ENCODE data around the gene CPT2.
"Not testable (repeated sequence)": the region's sequence is repeated elsewhere in the genome, so short reads cannot be mapped to it uniquely, and the experiment has no call there.

The CPT2 gene

DNA sequence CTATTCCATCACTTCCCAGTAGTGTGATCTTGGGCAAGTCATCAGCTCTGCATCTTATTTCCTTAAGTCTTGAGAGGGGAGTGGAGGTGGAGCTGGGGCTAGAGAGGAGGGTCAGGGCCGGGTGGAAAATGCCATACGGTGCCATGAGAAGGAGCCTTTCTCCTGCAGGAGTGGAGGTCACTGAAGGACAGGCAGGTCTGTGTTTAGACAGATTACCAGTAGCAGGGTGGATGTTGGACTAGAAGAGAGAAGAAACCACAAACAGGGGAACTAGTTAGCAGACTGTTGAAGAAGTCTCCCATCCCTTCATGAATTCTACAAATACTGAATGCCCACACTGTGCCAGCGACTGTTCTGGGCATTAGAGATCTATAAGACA lies 13.9 kb upstream of the CPT2 start:
- DNase-seq: no peak

DNA sequence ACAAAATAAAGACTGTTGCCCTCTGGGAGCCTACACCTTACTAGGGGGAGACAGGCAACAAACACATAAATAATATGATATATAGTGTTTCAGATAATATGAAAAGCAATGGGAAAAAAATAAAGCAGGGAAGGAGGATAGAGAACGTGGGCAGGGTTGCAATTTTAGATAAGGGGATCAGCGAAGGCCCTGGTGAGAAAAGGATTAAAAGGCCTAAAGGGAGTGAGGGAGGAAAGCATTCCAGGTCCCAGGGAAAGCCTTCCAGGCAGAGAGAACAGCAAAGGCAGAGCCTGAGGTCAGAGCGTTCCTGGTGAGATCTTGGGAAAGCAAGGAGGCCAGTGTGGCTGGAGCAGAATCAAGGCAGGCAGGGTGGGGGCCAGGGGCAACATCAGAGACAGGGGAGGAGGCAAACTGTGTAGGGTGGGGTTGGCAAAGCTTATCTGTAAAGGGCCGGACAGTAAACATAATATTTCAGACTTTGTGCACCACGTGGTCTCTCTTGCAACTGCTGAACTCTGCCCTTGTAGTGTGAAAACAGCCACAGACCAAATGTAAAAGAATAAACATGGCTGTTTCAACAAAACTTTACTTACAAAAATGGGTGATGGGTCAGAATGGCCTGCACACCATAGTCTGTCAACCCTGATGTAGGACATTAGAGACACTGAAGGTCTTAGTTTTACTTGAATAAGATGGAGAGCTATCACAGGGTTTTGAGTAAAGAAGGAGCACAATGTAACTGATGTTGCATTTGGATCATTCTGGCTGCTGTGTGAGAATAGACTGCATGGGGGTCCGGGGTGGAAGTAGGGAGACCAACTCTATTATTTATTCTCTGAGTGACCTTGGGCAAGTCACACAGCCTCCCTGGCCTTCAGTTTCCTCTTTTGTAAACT lies 13.3 kb upstream of the CPT2 start:
- DNase-seq: peak; percentile 72

DNA sequence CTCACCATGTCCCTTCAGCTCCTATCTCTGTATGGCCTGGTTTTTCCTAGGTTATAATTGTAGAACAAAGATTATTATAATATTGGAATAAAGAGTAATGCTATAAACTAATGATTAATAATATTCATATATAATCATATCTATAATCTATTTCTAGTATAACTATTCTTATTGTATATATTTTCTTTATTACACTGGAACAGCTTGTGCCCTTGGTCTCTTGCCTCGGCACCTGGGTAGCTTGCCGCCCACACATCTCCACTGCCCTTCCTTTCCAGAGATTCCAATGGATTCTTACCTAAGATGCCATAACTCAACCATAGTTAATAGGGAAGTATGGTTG lies 10.7 kb upstream of the CPT2 start:
- DNase-seq: not testable (repeated sequence)

DNA sequence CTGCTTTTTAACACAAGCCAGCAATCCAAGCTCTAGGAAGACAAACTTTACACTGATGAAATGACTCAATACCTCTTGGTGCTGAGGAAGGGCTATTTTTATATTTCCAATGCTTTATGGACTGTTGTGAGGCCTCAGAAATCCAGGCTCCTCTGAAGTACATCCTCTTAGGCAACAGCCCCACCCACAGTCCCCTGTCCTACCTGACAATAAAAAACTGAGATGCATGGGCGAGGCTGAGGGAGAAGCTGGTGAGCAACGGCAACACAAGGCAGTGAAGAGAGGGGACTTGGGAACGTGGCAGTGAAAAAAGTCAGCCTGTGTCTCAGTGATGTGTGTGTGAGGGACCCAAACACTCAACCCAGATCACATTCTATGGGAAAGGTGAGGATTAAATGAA lies 10.1 kb upstream of the CPT2 start:
- no peak for DNase-seq

DNA sequence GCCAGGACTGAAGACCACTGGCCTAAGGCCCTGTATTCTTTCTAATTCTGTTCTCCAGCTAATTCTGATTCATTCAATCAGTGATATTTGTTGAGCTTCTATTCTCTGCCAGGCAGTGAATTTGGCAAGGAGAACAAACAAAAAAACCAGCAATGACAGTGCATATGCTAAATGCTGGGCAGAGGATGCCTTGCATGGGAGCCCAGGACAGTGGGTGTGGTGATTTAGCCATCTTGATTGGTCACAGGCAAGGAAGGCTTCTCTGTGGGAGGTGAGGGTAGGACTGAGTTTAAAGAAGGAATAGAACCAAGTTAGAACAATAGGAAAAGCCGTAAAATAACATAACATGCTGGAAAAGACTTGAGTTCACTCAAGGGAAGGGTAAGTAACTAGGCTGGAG lies 9.2 kb upstream of the CPT2 start:
- DNase-seq: no peak

DNA sequence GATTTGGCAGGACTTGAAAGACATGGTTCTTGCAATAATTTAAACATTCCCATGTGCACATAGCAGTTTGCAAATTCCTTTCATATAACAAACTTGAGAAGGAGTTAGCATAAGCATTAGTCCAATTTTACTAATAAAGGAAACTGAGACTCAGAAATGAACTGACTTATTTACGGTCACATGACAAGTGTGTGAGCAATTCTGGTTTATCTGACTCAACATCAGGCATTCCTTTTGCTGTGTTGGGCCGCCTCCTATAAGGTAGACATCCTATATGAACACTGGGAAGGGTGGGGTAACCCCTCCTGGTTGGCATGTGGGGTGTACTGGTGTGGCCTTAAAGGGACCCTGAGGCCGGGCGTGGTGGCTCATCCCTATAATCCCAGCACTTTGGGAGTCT lies 8.5 kb upstream of the CPT2 start:
- DNase-seq: peak; percentile 37

DNA sequence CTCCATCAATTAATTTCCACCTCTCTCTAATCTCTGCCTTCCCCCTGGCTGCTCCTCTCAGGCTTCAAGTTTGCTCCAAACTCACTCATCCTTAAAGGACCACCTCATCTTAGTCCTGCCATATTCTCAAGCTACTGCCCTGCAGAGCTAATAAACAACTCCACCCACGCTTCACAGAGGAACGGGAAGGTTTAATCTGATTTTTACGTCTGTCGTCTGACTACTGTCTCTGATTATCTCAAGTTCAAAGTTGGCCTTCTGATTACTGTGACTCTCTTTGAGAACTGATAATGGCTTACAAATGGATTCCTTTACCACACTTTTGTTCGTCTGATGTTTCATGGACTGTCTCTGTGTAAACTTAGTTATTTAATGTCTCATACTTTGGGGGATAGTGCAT lies 7.6 kb upstream of the CPT2 start:
- DNase-seq: no peak

DNA sequence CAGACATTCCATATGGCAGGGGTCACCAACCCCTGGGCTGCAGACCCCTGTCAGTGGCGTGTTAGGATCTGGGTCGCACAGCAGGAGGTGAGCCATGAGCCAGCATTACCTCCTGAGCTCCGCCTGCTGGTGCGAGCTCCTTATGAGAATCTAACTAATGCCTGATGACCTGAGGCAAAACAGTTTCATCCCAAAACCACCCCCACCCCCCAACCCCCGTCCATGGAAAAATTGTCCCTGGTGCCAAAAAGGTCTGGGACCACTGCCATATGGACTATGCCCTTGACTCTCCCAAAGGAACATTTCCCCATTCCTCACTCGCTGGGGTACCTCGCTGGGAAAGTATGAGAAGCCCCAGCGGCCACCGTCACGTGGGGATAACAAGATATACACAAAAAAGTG lies 6.4 kb upstream of the CPT2 start:
- DNase-seq: no peak

DNA sequence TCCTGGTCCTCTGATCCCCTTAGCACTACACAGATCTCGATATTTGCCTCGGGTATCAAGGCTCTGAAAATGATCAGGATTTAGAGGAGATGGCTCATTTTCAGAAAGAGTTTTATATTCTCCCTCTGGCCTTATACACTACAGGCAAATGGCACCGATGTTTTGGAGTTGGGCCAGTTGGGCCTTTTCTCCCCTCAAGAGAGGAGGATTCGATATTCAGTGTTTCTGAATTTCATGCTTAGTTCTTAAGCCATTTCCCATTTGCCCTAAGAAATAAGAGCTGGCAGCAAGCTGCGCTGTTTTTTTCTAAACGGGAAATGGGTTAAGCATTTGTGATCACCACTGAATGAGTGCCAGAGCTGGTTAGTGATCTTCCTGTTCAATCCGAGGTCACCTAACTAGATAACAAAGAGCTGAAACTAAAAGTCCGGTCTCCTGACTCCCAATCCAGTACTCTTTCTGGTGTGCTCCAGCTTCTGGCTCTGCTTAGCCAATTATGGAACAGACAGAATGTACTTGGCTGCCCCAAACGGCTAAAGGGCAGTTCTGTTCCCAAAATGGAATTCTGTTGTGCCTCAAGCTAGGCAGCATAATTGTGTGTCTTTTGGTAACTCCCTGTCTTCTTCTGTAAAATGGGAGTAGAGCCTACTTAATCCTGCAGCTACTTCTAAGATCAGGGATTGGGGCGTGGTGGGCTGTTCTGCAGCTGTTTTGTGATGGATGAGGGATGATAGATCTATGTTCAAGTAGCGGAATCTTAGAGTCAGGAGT lies 1.2 kb upstream of the CPT2 start:
- no peak for DNase-seq

DNA sequence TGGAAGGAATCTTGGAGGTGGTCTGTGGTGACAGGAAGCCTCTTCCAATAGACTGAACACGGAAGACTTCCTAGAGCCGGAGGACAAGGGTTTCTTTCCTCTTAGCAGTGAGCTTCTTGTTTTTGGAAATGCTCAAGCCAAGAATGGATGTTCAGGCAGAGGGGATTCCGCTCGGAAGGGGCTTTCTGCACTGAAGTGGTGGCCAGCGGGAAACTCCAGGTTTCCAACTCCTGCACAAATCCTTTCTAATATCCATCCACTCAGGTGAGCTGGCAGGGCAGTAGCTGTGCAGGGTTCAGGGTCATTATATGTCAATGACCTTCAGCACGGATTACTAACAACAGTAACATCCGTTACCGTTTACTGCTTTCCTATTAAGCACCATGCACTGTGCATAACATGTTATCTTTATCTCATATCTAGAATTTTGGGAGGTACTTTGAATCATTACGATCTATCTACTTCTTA lies 573 bp upstream of the CPT2 start:
- DNase-seq: no peak

DNA sequence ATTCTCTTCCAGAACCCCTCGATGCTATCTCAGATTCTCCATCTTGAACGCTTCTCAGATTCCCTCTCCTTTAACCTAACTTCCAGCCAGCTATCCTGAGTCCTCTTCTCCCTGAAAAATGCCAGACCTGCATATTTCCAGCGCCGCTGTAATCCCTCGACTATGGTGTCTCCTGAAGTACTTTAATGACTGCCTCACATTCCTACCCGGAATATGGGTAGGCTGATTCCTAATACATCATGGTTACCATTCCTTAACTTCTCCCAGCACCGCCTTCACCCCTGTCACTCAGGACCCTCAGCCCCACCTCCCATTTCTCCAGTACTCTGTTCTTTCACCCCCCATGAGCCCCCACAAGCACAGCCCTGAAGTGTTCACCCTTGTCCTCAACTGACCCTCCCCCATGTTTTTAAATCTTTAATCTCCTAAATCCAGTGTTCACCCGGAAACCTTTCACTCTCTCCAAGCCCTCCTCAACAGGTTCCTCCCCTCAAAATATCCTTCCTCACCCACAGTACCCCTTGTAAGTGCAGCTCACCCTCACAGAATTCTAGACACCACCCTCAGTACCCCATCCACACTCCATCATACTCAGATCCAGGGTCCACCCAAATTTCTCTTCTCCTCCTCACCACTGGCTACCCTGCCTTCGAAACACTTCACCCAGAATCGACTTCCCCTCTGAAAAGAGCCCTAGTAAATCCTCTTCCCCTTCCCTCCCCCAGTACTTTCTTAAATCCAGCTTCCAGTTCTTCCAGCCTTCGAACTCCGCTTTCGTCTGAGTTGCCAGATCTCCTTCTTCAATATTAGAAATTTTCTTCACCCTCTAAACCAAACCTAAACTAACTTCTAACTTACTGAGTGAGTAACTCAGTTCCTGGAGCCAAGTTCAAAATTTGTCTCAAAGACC lies 922 bp downstream of the CPT2 start:
- DNase-seq: peak; percentile 40

DNA sequence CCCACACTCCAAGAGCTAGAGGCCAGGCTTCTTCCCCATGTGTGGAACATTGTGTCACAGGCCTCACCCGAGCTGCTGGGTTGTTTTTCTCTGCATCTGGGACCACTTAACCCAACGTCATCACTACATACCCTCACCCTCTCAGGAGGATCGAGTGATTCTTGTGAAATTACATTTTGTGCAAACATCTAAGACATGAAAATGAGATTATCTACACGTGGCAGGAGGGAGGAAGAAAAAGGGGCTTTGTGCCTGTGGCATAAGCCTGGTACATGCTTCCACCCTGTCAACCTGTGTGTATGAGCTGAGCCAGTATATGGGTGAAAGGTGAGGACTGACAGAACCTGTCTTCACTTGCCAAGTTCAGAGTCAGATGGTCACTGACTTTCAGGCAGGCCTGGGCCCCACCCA lies 1.6 kb downstream of the CPT2 start:
- peak; percentile 30 for DNase-seq

DNA sequence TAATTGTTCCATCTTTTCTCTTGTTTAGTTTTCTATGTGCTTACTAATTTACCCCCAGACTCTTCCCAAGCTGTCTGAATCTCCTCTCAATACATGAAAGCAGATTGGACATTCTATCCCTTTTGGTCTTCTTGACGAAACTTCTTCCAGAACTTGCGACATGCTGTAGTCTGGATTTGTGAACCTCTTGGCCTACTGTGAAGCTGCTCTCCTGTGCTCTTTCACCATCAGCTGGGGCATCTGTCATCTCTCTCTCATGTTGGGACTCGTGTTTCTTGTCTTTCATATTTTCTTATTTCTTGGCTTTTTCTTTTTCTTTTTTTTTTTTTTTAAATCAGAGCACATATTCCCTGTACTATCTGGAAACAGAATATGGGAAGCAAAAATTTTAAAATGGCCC lies 6.8 kb downstream of the CPT2 start:
- no peak for DNase-seq

DNA sequence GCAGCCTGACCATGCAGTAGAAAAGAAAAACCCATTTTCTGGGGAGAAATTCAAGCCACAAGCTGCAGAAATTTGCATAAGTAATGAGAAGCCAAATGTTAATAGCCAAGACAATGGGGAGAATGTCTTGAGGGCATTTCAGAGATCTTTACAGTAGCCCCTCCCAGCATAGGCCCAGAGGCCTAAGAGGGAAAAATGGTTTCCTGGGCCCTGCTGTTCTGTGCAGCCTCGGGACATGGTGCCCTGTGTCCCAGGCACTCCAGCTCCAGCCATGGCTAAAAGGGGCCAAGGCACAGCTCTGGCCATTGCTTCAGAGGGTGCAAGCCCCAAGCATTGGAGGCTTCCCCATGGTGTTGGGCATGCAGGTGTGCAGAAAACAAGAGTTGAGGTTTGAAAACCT lies 8.9 kb downstream of the CPT2 start:
- DNase-seq: not testable (repeated sequence)

DNA sequence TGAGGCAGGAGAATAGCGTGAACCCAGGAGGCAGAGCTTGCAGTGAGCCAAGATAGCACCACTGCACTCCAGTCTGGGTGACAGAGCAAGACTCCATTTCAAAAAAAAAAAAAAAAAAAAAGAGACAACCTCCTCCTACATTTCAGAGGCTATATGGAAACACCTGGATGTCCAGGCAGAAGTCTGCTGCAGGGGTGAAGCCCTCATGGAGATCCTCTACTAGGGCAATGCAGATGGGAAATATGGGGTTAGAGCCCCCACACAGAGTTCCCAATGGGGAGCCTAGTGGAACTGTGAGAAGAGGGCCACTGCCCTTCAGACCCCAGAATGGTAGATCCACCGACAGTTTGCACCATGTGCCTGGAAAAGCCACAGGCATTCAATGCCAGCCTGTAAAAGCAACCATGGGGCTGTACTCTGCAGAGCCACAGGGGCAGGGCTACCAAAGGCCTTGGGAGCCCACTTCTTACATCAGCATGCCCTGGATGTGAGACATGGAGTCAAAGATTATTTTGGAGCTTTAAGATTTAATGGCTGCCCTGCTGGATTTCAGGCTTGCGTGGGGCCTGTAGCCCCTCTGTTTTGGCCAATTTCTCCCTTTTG lies 9.6 kb downstream of the CPT2 start:
- not testable (repeated sequence) for DNase-seq

DNA sequence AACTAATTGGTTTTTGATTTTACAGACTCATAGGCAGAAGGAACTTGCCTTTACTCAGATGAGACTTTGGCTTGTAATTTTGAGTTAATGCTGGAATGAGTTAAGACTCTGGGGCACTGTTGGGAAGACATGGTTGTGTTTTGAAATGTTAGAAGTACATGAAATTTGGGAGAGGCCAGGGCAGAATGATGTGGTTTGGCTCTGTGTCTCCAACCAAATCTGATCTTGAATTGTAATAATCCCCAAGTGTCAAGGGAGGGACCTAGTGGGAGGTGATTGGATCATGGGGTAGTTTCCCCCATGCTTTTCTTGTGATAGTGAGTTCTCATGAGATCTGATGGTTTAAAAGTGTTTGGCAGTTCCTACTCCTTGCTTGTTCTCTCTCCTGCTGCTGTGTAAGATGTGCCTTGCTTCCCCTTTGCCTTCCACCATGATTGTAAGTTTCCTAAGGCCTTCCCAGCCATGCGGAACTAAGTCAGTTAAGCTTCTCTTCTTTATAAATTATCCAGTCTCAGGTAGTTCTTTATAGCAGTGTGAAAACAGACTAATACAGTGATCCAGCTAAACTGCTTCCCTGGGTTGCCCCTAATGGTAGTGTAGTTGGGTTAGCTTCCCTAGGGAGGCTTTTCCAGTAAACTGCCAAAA lies 10.2 kb downstream of the CPT2 start:
- no peak for DNase-seq

DNA sequence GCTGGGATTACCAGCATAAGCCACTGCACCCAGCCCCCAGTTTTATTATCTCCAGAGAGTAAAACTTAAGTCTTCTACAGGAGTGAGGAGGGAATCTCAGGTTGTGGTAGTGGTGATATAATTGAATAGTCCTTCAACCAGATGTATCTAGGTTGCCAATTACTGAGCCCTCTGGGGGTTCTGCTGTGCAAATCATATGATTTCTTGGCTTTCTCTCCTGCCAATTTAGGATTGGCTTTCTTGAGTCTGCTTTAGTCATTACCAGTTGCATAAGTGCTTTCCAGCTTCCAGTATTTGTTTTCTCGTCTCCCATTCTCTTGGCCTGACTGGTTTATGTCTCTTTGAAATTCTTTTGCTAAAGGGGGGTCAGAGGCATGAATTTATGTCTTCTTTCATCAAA lies 11.1 kb downstream of the CPT2 start:
- DNase-seq: no peak

DNA sequence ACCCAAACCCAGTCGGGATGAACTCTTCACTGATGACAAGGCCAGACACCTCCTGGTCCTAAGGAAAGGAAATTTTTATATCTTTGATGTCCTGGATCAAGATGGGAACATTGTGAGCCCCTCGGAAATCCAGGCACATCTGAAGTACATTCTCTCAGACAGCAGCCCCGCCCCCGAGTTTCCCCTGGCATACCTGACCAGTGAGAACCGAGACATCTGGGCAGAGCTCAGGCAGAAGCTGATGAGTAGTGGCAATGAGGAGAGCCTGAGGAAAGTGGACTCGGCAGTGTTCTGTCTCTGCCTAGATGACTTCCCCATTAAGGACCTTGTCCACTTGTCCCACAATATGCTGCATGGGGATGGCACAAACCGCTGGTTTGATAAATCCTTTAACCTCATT lies 13.7 kb downstream of the CPT2 start:
- DNase-seq: no peak

DNA sequence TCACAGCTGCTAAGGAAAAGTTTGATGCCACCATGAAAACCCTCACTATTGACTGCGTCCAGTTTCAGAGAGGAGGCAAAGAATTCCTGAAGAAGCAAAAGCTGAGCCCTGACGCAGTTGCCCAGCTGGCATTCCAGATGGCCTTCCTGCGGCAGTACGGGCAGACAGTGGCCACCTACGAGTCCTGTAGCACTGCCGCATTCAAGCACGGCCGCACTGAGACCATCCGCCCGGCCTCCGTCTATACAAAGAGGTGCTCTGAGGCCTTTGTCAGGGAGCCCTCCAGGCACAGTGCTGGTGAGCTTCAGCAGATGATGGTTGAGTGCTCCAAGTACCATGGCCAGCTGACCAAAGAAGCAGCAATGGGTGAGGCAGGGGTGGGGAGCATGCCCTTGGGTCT lies 14.3 kb downstream of the CPT2 start:
- no peak for DNase-seq

DNA sequence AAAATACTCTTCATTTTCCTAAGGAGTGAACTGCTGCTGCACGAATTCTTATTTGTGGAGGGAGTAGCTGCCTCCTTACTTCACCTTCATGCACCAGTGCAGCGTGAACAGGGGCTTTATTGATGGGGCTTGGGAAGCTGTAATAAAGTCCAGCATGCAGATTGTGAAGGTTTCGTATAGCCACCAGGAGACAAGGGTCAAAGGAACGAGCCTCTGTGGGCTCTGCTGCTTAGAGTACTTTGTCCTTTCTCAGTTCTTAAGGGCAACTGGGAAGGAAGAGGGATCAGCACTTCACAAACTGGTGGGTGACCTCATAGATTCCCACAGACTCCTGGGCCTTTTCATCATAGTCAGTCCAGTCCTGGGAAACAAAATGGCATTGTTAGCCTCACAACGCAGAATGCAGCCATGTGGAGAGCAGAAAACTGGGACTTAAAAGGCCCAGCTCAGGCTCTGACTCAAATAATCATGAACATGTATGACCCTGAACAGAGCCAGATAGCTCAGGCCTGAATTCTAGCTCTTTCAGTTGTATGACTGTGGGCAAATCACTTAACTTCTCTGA lies 17.8 kb downstream of the CPT2 start:
- no peak for DNase-seq

DNA sequence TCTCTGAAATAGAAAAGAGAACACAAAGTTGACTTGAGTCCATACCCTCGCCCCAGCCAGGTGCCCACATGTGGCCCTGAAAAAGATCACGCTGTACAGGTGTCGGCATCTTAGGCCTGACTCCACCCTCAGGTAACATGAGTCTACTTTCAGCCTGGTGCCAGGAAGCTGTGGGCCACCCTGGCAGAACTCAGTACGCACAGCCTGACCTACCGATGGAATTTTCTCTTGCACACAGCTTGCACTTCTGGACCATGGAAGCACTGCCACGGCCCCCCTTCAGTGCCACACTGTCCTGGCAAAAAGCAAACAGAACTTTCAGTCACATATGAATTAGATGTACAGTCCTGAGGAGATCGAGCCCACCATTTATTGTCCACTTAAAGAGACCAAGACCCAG lies 21.6 kb downstream of the CPT2 start:
- no peak for DNase-seq

DNA sequence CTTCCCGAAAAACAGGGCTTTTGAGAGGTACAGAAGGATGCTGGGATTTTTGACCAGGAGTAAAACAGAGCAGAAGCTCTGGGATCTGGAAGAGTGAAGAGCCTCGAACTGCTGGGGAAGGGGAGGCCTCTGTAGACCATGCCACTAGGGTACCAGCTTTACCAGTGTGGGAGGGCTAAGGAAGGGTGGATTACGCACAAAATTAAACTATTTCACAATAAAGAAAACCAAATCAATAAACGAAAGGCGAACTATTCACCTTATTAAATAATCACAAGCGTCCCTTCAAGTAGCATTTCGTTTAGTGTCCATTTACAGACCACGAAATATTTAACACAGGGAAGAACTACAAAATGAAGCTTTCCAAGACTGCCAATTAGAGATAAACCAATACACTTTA lies 23.1 kb downstream of the CPT2 start:
- no peak for DNase-seq
